ENCODE measurements around the gene USP17L29.
"Not testable (repeated sequence)": the region's sequence is repeated elsewhere in the genome, so short reads cannot be mapped to it uniquely, and the experiment has no call there.

- not testable (repeated sequence) for TF ChIP-seq CTCF (conservative IDR thresholded peaks at IDR 0.05); EZH2 (IDR thresholded peaks at IDR 0.05; ENCODE audit: low read depth)
These were observed 29.2 kb upstream of the USP17L29 start for GRCh38 chr4:9324191-9324590.

Data from PC-9 (cell line).